Esophagus squamous epithelium (tissue), 4 donors: ENCODE measurements around the gene OVOL1.

ENCODE experiments used
- CTCF ChIP-seq, 6 experiments: fragments of 450-650 bp in 4 of 6; fragments of 200-600 bp in 2 of 6; sonication (generic) in 2 of 6; IDR thresholded peaks; one replicate each; pipeline ENCODE4 v1.5.1; 2016 to 2019; ENCODE audit warnings: antibody characterized with exemption in 6 of 6, mild to moderate bottlenecking in 4 of 6, moderate library complexity in 4 of 6
- POLR2A ChIP-seq, 4 donors: fragments of 450-650 bp; IDR thresholded peaks; one replicate each; pipeline ENCODE4 v1.6.1; 2017; ENCODE audit warnings: antibody characterized with exemption in 4 of 4, mild to moderate bottlenecking in 4 of 4, moderate library complexity in 3 of 4

- no peak for TF ChIP-seq CTCF (IDR thresholded peaks at IDR 0.05)
- TF ChIP-seq POLR2A (IDR thresholded peaks at IDR 0.05) = no peak
Measured at GRCh38 chr11:65771589-65772112, 15.2 kb upstream of the OVOL1 start.
